ENCODE data around the gene USB1.
A peak's percentile ranks its signal among the peaks of the same experiment; 100 is the strongest.

DNA sequence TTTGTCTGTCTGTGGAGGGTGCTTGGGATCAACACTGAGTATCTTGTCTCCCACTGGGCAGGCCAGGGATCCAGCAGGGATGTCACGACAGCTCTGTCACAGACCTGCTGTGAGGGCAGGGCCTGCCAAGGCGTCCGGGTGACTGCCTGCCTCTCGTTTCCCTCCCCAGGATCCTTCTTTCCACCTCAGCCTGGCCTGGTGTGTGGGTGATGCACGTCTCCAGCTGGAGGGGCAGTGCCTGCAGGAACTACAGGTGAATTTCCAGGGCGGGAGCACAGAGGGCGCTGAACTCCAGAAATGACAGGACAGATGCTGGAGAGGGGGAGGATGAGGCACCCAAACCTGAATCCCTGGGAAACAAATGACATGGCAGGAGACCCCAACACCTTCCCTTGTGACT lies 17.6 kb downstream of the USB1 start:
- TF ChIP-seq ZNF211 (tag by site-specific recombination; IDR thresholded peaks at IDR 0.05; ENCODE audit: low read depth) (no peak), ZBTB20 (tag by site-specific recombination; IDR thresholded peaks at IDR 0.05) (no peak), ZNF513 (tag by site-specific recombination; IDR thresholded peaks at IDR 0.05) (no peak), ZNF791 (tag by site-specific recombination; IDR thresholded peaks at IDR 0.05) (no peak), HOXD13 (CRISPR knock-in tag; IDR thresholded peaks at IDR 0.05; ENCODE audit: borderline replicate concordance) (no peak), SCRT1 (tag by site-specific recombination; IDR thresholded peaks at IDR 0.05; ENCODE audit: borderline replicate concordance) (no peak), ZNF692 (tag by site-specific recombination; IDR thresholded peaks at IDR 0.05) (no peak), ZNF24 (tag by site-specific recombination; IDR thresholded peaks at IDR 0.05) (no peak), RBAK (tag by site-specific recombination; IDR thresholded peaks at IDR 0.05) (no peak)
- TF ChIP-seq, protein P1, sequence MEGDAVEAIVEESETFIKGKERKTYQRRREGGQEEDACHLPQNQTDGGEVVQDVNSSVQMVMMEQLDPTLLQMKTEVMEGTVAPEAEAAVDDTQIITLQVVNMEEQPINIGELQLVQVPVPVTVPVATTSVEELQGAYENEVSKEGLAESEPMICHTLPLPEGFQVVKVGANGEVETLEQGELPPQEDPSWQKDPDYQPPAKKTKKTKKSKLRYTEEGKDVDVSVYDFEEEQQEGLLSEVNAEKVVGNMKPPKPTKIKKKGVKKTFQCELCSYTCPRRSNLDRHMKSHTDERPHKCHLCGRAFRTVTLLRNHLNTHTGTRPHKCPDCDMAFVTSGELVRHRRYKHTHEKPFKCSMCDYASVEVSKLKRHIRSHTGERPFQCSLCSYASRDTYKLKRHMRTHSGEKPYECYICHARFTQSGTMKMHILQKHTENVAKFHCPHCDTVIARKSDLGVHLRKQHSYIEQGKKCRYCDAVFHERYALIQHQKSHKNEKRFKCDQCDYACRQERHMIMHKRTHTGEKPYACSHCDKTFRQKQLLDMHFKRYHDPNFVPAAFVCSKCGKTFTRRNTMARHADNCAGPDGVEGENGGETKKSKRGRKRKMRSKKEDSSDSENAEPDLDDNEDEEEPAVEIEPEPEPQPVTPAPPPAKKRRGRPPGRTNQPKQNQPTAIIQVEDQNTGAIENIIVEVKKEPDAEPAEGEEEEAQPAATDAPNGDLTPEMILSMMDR (tag by site-specific recombination; IDR thresholded peaks at IDR 0.05) = peak; percentile 22; the same call in 1 of the 2 replicates
- TF ChIP-seq, protein P2, sequence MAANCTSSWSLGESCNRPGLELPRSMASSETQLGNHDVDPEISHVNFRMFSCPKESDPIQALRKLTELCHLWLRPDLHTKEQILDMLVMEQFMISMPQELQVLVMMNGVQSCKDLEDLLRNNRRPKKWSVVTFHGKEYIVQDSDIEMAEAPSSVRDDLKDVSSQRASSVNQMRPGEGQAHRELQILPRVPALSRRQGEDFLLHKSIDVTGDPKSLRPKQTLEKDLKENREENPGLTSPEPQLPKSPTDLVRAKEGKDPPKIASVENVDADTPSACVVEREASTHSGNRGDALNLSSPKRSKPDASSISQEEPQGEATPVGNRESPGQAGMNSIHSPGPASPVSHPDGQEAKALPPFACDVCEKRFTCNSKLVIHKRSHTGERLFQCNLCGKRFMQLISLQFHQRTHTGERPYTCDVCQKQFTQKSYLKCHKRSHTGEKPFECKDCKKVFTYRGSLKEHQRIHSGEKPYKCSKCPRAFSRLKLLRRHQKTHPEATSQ (tag by site-specific recombination; IDR thresholded peaks at IDR 0.05) = no peak

All from HEK293 (cell line).